Activated naive CD8-positive, alpha-beta T cell treated with anti-CD3 and anti-CD28 coated beads for 36 hours (primary cell): ENCODE results near the gene GAP43. TPM values are rescaled to one million over a fixed set of nuclear protein-coding genes. Genes with fewer than 3 reads are reported as not detected.

Experiments used
- DNase-seq: peaks from one replicate; pipeline ENCODE4 v3.0.0; 2021
- H3K27ac Mint-ChIP-seq: one replicate; pipeline ENCODE4 v1.8.0; 2022; ENCODE audit warnings: mild to moderate bottlenecking, moderate library complexity, mixed read lengths
- H3K27me3 Mint-ChIP-seq: one replicate; pipeline ENCODE4 v1.8.0; 2022; ENCODE audit warnings: mild to moderate bottlenecking, mixed read lengths
- H3K36me3 Mint-ChIP-seq: one replicate; pipeline ENCODE4 v1.8.0; 2021; ENCODE audit warnings: mild to moderate bottlenecking, mixed read lengths
- H3K4me1 Mint-ChIP-seq: one replicate; pipeline ENCODE4 v1.8.0; 2021; ENCODE audit warnings: mixed read lengths
- H3K4me3 Mint-ChIP-seq: one replicate; pipeline ENCODE4 v1.8.0; 2022; ENCODE audit warnings: mild to moderate bottlenecking, moderate library complexity, mixed read lengths
- H3K9me3 Mint-ChIP-seq: one replicate; pipeline ENCODE4 v1.8.0; 2022; ENCODE audit warnings: mixed read lengths
- total RNA-seq, 2 experiments: library from RNA; stranded (reverse); gene quantifications; one replicate each; pipeline ENCODE4 v1.2.3, GENCODE V29; 2021

The GAP43 gene
- total RNA-seq, 2 experiments from 2014 or later, result 0.16 TPM; not detected in 1

- Mint-ChIP-seq H3K36me3 (no peaks in the 10 kb centered on the region), H3K27me3 (peaks cover 4% of the 10 kb centered on the region), H3K27ac (no peak overlapping the region), H3K9me3 (no peaks in the 10 kb centered on the region), H3K4me1 (peaks cover 44% of the 10 kb centered on the region), H3K4me3 (no peak overlapping the region)
- no peak for DNase-seq
Measured at GRCh38 chr3:115666081-115666480, 42.8 kb downstream of the GAP43 start.

DNA sequence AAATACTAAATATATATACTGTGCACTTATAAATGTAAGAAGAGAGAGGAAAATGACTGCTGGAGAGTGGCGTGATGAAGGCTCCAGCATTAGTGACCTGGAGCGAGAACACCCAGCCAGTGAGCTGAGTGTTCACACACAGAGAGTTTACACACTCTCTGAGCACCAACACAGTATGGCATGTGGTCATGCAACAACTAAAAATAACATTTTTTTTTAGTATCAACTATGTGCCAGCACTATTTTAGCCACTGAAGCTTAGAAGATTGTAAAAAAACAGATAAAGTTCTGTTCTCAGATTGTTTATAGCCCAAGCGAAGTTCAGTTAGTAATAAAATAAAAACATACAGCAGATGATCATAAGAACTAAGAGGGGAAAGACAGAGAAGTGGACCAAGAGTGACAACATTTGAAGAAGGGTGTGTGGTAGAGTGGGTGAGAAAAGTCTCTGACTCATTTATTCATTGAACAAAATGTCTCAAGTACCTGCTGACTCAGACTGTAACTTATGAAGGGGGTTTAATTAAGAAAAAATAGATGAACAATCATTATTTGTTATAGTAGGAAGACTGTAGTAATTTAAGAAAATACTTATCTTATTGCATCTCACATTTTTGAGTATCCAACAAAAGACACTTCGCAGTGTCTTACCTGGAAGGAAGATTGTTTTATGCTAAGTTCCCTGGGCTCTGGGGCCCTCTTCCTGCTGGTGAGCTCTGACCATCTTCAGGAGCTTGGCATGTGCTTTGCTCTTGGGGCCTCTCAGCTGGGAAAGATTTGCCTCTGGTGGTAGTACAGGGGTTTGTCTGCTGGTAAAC is 43.8 kb downstream of the GAP43 start:
- no peak overlapping the region for H3K4me3 Mint-ChIP-seq
- no peak for DNase-seq
- H3K27me3 Mint-ChIP-seq, result peaks cover 4% of the 10 kb centered on the region
- no peaks in the 10 kb centered on the region for H3K36me3 Mint-ChIP-seq
- peaks cover 43% of the 10 kb centered on the region for H3K4me1 Mint-ChIP-seq
- no peaks in the 10 kb centered on the region for H3K9me3 Mint-ChIP-seq
- peak overlapping the region; percentile 74 for H3K27ac Mint-ChIP-seq

DNA sequence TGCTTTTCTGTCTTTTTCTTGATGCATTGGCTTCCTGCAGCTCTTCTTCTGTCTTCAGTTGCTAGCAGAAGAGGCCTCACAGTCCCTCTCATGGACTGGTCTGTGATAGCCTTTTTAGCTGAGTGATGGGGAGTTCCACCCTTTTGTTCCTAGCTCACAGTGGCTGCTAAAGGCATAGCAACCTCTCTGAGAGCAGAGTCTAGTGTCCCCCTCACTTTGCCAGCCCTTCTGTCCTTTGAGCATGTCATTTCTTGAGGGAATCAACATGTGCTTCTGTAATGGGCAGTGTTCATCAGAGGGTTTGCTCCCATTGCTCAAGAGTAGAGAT is 44.4 kb downstream of the GAP43 start:
- no peak for DNase-seq
- H3K27me3 Mint-ChIP-seq, result peaks cover 7% of the 10 kb centered on the region
- peak overlapping the region; percentile 74 for H3K27ac Mint-ChIP-seq
- H3K9me3 Mint-ChIP-seq, result no peaks in the 10 kb centered on the region
- peaks cover 39% of the 10 kb centered on the region for H3K4me1 Mint-ChIP-seq
- no peak overlapping the region for H3K4me3 Mint-ChIP-seq
- no peaks in the 10 kb centered on the region for H3K36me3 Mint-ChIP-seq

GRCh38 chr3:115670911-115671310 is 47.6 kb downstream of the GAP43 start:
- Mint-ChIP-seq H3K4me1 (peaks cover 24% of the 10 kb centered on the region), H3K4me3 (no peak overlapping the region), H3K27ac (no peak overlapping the region), H3K27me3 (peaks cover 33% of the 10 kb centered on the region), H3K9me3 (no peaks in the 10 kb centered on the region), H3K36me3 (no peaks in the 10 kb centered on the region)
- no peak for DNase-seq

- no peaks in the 10 kb centered on the region for H3K9me3 Mint-ChIP-seq
- peaks cover 35% of the 10 kb centered on the region for H3K27me3 Mint-ChIP-seq
- H3K4me1 Mint-ChIP-seq, result peaks cover 14% of the 10 kb centered on the region
- H3K36me3 Mint-ChIP-seq, result no peaks in the 10 kb centered on the region
- no peak overlapping the region for H3K27ac Mint-ChIP-seq
- DNase-seq, result no peak
- H3K4me3 Mint-ChIP-seq, result no peak overlapping the region
Measured at GRCh38 chr3:115671761-115672455, 48.6 kb downstream of the GAP43 start.

DNA sequence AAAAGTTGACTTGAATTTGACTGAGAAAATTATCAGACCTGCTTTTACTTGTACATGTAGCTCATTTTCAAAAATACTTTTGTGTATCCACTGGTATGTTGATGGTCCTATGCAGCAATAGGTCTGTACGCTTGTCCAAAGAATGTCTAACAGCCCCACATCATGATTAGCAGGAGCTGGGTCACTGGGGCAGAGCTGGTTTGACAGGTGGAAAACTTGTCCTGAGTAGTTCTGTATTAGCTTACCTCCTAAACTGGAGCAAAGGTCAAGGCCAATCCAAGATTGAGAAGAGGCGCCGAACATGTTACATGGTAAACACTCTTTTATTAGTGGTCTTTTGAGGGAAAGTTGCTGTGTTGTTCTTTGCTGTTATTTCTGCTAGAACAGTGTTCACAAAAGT is 50.6 kb downstream of the GAP43 start:
- H3K27me3 Mint-ChIP-seq, result peaks cover 50% of the 10 kb centered on the region
- no peak overlapping the region for H3K4me3 Mint-ChIP-seq
- H3K9me3 Mint-ChIP-seq, result no peaks in the 10 kb centered on the region
- no peak overlapping the region for H3K27ac Mint-ChIP-seq
- peaks cover 2% of the 10 kb centered on the region for H3K4me1 Mint-ChIP-seq
- no peak for DNase-seq
- no peaks in the 10 kb centered on the region for H3K36me3 Mint-ChIP-seq

GRCh38 chr3:115676336-115676735 is 53.0 kb downstream of the GAP43 start:
- no peaks in the 10 kb centered on the region for H3K36me3 Mint-ChIP-seq
- no peak overlapping the region for H3K27ac Mint-ChIP-seq
- no peaks in the 10 kb centered on the region for H3K9me3 Mint-ChIP-seq
- H3K4me3 Mint-ChIP-seq, result no peak overlapping the region
- peaks cover 4% of the 10 kb centered on the region for H3K4me1 Mint-ChIP-seq
- DNase-seq, result no peak
- peaks cover 66% of the 10 kb centered on the region for H3K27me3 Mint-ChIP-seq

DNA sequence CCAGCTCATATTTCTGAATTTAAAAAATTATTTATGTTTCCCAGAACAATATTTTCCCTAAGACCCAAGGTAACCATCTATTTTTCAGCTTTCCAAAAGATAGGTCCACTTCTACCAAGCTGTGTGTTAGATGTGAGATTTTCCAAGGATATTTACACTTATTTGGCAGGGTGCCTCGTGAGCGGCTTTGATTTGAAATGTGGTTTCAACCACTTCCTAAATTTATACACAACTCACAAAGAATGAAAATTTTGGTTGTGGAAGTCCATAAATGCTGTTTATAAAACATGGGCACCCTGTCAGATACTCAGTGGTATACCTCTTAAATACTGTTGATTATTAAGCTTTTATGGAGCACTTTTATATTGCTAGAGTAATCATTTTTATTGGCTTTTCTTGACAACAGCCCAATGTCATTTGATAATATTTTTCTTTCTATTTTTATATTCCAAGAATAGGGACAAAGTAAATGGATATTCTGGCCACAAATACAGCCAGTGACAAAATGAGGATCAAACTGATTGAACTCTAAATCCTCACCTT is 57.6 kb downstream of the GAP43 start:
- no peaks in the 10 kb centered on the region for H3K9me3 Mint-ChIP-seq
- H3K4me1 Mint-ChIP-seq, result peaks cover 13% of the 10 kb centered on the region
- H3K36me3 Mint-ChIP-seq, result no peaks in the 10 kb centered on the region
- no peak for DNase-seq
- no peak overlapping the region for H3K27ac Mint-ChIP-seq
- H3K4me3 Mint-ChIP-seq, result no peak overlapping the region
- peaks cover 53% of the 10 kb centered on the region for H3K27me3 Mint-ChIP-seq

GRCh38 chr3:115681736-115682135 is 58.4 kb downstream of the GAP43 start:
- H3K4me1 Mint-ChIP-seq, result peaks cover 13% of the 10 kb centered on the region
- no peak for DNase-seq
- H3K27me3 Mint-ChIP-seq, result peaks cover 51% of the 10 kb centered on the region
- no peak overlapping the region for H3K27ac Mint-ChIP-seq
- no peaks in the 10 kb centered on the region for H3K9me3 Mint-ChIP-seq
- H3K36me3 Mint-ChIP-seq, result no peaks in the 10 kb centered on the region
- no peak overlapping the region for H3K4me3 Mint-ChIP-seq

- no peak overlapping the region for H3K4me3 Mint-ChIP-seq
- no peaks in the 10 kb centered on the region for H3K36me3 Mint-ChIP-seq
- DNase-seq, result no peak
- peaks cover 13% of the 10 kb centered on the region for H3K4me1 Mint-ChIP-seq
- no peaks in the 10 kb centered on the region for H3K9me3 Mint-ChIP-seq
- H3K27me3 Mint-ChIP-seq, result peaks cover 41% of the 10 kb centered on the region
- no peak overlapping the region for H3K27ac Mint-ChIP-seq
Measured at GRCh38 chr3:115683305-115683704, 60.0 kb downstream of the GAP43 start.

GRCh38 chr3:115683773-115684172 is 60.5 kb downstream of the GAP43 start:
- Mint-ChIP-seq H3K27me3 (peaks cover 42% of the 10 kb centered on the region), H3K4me1 (peaks cover 13% of the 10 kb centered on the region), H3K9me3 (no peaks in the 10 kb centered on the region), H3K36me3 (no peaks in the 10 kb centered on the region), H3K27ac (no peak overlapping the region), H3K4me3 (no peak overlapping the region)
- no peak for DNase-seq

GRCh38 chr3:115685097-115685496 is 61.8 kb downstream of the GAP43 start:
- no peaks in the 10 kb centered on the region for H3K36me3 Mint-ChIP-seq
- peak; percentile 10 for DNase-seq
- H3K27me3 Mint-ChIP-seq, result peaks cover 38% of the 10 kb centered on the region
- H3K27ac Mint-ChIP-seq, result no peak overlapping the region
- H3K4me1 Mint-ChIP-seq, result peaks cover 13% of the 10 kb centered on the region
- no peaks in the 10 kb centered on the region for H3K9me3 Mint-ChIP-seq
- H3K4me3 Mint-ChIP-seq, result no peak overlapping the region

DNA sequence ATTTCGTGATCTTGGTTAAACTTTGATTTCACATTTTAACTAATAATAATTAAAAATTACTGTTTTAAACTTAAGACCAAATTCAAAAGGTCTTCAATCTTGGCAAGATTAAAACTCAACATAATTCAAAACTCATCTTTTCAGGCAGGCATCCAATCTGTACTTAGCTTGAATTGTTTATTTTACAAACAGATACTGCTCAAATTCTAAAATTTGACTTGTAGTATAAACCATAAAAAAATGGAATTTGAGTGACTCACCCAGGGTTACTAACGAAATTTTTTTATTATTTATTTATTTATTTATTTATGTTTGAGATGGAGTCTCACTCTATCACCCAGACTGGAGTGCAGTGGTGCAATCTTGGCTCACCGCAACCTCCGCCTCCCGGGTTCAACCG is 64.4 kb downstream of the GAP43 start:
- Mint-ChIP-seq H3K36me3 (no peaks in the 10 kb centered on the region), H3K27me3 (peaks cover 20% of the 10 kb centered on the region), H3K27ac (no peak overlapping the region), H3K4me3 (no peak overlapping the region), H3K9me3 (no peaks in the 10 kb centered on the region), H3K4me1 (peaks cover 9% of the 10 kb centered on the region)
- DNase-seq, result no peak

DNA sequence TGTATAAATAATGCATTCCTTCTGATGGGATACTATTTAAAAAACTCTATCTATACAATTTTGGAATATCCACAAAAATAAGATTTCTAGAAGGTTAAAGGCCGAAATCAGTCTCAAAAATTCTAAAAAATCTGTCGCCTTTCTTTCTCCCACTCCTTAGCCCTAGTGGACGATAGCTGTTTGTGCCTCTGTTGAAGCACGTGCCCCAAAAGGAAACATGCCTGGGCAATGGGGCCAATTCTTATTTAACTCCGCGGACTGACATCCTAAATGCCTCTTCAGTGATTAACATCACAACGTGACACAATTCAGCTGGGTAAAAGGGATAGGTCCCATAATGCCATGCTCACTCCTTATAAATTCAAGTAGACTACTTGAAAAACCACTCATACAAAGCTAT is 65.1 kb downstream of the GAP43 start:
- no peaks in the 10 kb centered on the region for H3K36me3 Mint-ChIP-seq
- H3K4me1 Mint-ChIP-seq, result peaks cover 12% of the 10 kb centered on the region
- H3K9me3 Mint-ChIP-seq, result no peaks in the 10 kb centered on the region
- H3K27ac Mint-ChIP-seq, result no peak overlapping the region
- H3K4me3 Mint-ChIP-seq, result no peak overlapping the region
- no peak for DNase-seq
- H3K27me3 Mint-ChIP-seq, result peaks cover 20% of the 10 kb centered on the region

DNA sequence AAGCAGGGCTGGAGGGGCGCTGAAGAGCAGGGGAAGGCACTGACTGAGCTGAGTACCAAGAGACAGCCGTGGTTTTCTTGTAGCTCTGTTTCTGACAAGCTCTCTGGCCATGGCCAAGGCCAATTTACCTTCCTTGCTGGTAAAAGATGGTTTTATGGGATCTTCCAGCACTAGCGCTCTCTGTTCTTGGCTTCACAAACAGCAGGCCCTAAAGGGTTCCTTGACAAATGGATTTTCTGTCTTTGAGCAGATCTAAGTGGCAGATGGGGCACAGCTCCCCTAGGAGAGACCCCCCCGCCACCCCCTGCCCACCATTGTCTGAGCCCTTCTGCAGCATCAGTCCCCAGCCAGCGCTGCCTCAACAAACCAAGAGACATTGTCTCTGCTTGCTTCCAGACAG is 66.6 kb downstream of the GAP43 start:
- DNase-seq, result no peak
- H3K36me3 Mint-ChIP-seq, result no peaks in the 10 kb centered on the region
- peaks cover 11% of the 10 kb centered on the region for H3K4me1 Mint-ChIP-seq
- no peak overlapping the region for H3K27ac Mint-ChIP-seq
- H3K9me3 Mint-ChIP-seq, result no peaks in the 10 kb centered on the region
- H3K4me3 Mint-ChIP-seq, result no peak overlapping the region
- H3K27me3 Mint-ChIP-seq, result peaks cover 17% of the 10 kb centered on the region

GRCh38 chr3:115691964-115692363 is 68.7 kb downstream of the GAP43 start:
- Mint-ChIP-seq H3K4me1 (peaks cover 3% of the 10 kb centered on the region), H3K36me3 (no peaks in the 10 kb centered on the region), H3K4me3 (no peak overlapping the region), H3K27me3 (peaks cover 14% of the 10 kb centered on the region), H3K27ac (no peak overlapping the region), H3K9me3 (no peaks in the 10 kb centered on the region)
- no peak for DNase-seq
